ENCODE data around the gene PERM1.

Gene PERM1

DNA sequence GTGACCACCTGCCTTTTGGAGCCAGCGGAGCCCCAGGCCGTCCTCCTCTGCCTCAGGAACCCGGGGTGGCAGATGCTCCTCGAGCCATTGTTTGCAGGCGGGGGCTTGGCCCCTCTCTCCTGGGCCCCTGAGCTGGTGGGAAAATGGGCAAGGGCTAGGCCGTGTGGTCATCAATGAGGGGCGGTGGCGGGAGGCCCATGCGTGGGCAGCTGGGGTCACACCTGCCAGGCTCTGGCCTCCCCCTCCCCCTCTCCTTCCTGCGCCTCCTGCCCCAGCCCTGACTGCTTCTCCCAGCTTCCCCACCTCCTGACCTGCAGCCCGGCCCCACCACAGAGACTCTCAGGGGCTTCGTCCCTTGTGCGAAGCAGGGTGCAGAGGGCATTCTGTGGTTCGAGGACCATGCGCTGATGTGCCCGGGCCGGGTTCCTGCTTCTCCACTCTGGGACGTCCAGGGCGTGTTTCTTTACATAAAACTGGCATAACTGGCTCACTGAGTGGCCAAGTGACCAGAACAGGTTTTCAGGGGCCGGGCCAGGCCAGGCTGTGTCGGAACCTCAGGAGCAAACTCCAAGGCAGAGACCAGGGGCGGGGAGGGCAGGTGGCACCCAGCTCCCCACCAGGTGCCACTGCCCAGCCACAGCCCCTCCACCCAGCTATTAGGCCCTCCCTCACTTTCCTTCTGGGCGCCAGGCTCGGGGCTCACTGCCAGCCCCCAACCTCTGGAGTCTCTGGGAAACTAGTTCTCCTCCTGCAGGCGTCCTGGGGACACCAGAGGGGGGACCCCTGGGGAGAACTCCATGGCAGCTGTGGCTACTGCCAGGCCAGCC is 48.9 kb downstream of the PERM1 start:
- DNase-seq (ENCODE audit: extremely low read depth, low read depth): no peak
- TF ChIP-seq, protein P1, sequence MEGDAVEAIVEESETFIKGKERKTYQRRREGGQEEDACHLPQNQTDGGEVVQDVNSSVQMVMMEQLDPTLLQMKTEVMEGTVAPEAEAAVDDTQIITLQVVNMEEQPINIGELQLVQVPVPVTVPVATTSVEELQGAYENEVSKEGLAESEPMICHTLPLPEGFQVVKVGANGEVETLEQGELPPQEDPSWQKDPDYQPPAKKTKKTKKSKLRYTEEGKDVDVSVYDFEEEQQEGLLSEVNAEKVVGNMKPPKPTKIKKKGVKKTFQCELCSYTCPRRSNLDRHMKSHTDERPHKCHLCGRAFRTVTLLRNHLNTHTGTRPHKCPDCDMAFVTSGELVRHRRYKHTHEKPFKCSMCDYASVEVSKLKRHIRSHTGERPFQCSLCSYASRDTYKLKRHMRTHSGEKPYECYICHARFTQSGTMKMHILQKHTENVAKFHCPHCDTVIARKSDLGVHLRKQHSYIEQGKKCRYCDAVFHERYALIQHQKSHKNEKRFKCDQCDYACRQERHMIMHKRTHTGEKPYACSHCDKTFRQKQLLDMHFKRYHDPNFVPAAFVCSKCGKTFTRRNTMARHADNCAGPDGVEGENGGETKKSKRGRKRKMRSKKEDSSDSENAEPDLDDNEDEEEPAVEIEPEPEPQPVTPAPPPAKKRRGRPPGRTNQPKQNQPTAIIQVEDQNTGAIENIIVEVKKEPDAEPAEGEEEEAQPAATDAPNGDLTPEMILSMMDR (IDR thresholded peaks at IDR 0.05; ENCODE audit: low read depth, low read length, missing control alignments): no peak
- H3K4me3 ChIP-seq (replicated peaks; ENCODE audit: low read depth, low read length): no peak overlapping the region

DNA sequence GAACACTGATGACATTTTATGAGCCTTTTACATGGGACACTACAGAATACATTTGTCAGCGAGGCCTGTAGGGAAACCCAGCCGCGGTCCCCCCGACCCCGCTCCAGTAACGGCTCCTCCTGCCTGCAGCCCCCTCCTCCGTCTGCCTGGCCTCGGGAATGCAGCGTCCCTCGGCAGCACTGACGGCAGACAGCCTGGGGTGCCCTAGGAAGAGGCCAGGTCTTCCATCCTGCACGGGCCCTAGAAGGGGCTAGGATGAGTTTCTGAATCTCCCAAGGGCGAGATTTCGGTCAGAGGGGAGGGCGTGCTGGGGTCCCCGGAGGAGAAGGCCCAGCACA is 49.8 kb downstream of the PERM1 start:
- H3K4me3 ChIP-seq (replicated peaks; ENCODE audit: low read depth, low read length): no peak overlapping the region
- TF ChIP-seq, protein P1 (IDR thresholded peaks at IDR 0.05; ENCODE audit: low read depth, low read length, missing control alignments): no peak
- no peak for DNase-seq (ENCODE audit: extremely low read depth, low read depth)

DNA sequence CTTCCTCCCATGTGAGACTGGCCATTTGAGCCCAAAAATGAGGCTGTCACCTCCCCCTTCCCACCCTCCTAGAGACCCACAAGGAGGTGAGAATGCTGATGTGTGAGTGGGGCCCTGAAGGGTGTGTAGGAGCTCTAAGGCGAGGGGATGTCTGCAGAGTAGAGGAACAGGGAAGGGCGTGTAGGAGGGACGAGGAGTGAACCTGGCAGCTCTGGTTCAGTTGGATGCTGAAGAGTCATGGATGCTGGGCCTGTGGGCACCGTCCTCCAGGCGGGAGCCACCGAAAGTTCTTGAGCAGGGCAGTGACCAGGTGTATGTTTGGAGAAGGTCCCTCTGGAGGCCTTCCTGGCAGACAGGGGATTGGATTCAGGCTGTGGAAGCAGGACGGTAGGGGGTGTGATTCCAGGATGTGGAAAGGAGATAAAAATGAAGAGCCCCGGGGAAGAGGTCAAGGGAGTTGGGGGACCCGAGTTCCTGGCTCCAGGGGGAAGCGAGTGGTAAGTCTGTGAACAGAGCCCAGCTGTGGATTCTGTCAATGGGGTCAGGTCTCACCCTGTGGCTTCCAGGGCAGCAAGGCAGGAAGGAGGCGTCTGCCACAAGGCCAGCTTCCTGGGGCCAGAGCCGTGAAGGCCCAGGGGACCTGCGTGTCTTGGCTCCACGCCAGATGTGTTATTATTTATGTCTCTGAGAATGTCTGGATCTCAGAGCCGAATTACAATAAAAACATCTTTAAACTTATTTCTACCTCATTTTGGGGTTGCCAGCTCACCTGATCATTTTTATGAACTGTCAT is 50.3 kb downstream of the PERM1 start:
- DNase-seq (ENCODE audit: extremely low read depth, low read depth): no peak
- TF ChIP-seq, protein P1 (IDR thresholded peaks at IDR 0.05; ENCODE audit: low read depth, low read length, missing control alignments): no peak

DNA sequence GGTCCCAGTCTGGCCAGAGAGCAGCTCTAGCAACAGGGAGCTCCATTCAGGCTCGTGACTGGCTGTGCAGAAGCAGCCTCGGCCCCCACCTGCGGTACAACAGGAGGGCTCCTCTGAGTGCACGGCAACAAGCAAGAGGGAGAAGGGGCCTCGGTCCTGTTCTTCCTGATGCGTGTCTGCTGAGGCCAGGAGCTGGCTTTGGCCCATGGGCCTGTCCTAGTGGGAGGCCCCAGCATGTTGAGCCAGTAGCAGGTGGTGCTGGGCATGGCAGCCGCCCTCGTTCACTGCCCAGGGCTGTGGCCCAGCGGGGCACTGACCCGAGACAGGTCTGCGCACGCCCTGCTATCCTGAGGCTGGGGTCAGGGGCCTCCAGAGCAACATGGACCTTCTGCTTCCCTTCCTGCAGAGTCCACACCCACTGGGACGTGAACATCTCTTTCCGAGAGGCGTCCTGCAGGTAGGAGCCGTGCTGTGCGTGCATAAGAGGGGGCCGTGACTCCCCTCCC is 51.2 kb downstream of the PERM1 start:
- no peak overlapping the region for H3K4me3 ChIP-seq (replicated peaks; ENCODE audit: low read depth, low read length)
- TF ChIP-seq, protein P1 (IDR thresholded peaks at IDR 0.05; ENCODE audit: low read depth, low read length, missing control alignments): no peak
- DNase-seq (ENCODE audit: extremely low read depth, low read depth): no peak

More for the DNA sequence above, 50.3 kb downstream of the PERM1 start:
- H3K4me3 ChIP-seq (replicated peaks; ENCODE audit: low read depth, low read length): no peak overlapping the region

DNA sequence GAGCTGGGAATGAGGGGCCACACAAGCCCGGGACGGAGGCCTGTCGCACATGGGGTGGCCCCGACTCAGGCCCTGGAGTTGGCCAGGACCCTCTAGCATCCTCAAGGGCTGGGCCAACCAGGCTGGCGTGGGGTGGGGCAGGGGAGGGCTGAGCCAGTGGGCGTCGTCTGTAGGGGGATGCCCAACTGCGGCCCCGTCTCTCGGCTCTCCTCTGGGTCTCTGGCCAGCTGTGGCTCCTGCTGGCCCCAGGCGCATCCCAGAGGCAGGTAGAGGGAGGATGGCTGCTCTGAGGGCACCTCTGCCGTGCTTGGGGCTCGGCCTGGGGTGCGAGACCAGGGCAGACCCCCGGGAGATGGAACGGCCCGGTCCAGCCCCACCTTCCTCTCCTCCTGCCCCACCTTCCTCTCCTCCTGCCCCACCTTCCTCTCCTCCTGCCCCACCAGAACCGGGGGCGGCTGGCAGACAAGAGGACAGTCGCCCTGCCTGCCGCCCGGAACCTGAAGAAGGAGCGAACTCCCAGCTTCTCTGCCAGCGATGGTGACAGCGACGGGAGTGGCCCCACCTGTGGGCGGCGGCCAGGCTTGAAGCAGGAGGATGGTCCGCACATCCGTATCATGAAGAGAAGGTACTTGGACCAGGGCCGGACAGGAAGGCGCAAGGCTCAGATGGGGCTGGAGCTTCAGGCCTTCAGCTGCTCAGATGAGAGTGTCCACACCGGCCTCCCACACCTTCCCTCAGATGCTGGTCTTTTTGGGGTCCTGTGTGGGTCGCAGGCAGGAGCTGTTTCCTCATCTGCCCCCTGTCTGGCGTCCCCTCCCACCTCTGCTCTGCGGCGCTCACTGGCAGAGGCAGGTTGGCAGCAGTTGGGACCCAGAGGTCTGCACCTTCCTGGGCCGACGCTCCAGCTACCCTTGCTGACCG is 51.9 kb downstream of the PERM1 start:
- no peak overlapping the region for H3K4me3 ChIP-seq (replicated peaks; ENCODE audit: low read depth, low read length)
- no peak for DNase-seq (ENCODE audit: extremely low read depth, low read depth)
- TF ChIP-seq, protein P1 (IDR thresholded peaks at IDR 0.05; ENCODE audit: low read depth, low read length, missing control alignments): no peak
